GM19468 (cell line): Measurements from ENCODE around the gene TOMM40L.
"Not testable (repeated sequence)": the region's sequence is repeated elsewhere in the genome, so short reads cannot be mapped to it uniquely, and the experiment has no call there.

ENCODE experiments used
- ATAC-seq: cut with Tn5 transposase; IDR thresholded peaks from one replicate; pipeline ENCODE4 v1.9.1; 2021; ENCODE audit warnings: mild to moderate bottlenecking, moderate library complexity, moderate number of reproducible peaks; ENCODE audit not compliant: unreplicated experiment; ENCODE audit errors: extremely low read depth

TOMM40L gene

DNA sequence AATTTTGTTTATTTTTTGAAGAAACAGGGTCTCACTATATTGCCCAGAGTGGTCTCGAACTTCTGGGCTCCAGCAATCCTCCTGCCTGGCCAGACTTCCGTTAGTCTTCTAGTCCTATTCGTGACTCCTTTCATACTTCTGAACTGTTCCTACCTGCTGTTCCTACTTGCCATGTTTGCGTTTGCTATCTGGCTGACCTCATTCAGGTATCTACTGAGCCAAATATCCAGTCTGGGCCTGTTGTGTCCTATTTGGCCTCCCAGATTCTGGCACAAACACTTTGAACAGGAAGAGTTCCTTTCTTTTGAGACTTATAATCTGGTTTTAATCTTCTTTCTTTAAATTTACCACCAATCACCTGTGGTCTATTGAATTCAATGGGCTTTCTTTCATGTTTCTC, 19.0 kb downstream of the TOMM40L start:
- no peak for ATAC-seq

GRCh38 chr1:161250100-161250499, 24.2 kb downstream of the TOMM40L start:
- ATAC-seq = not testable (repeated sequence)

- no peak for ATAC-seq
These were observed 25.0 kb downstream of the TOMM40L start for GRCh38 chr1:161250829-161251228.

- no peak for ATAC-seq
These were observed 25.7 kb downstream of the TOMM40L start for GRCh38 chr1:161251579-161251978.

DNA sequence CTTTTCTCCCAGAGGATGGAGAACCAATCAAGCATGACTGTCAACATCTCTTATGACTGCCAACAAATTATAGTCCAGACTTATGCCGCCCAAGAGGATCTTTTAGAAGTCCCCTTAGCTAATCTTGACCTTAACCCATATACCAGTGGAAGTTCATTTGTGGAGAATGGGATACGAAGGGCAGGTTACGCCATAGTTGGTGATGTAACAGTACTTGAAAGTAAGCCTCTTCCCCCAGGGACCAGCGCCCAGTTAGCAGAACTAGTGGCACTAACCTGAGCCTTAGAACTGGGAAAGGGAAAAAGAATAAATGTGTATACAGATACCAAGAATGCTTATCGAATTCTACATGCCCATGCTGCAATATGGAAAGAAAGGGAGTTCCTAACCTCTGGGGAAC, 29.4 kb downstream of the TOMM40L start:
- ATAC-seq = not testable (repeated sequence)

- not testable (repeated sequence) for ATAC-seq
These were observed 30.2 kb downstream of the TOMM40L start for GRCh38 chr1:161255955-161256520.

GRCh38 chr1:161257109-161257508, 31.2 kb downstream of the TOMM40L start:
- not testable (repeated sequence) for ATAC-seq

- no peak for ATAC-seq
These were observed 32.8 kb downstream of the TOMM40L start, which contains the start of gene PCP4L1 for GRCh38 chr1:161258439-161259344. Gene PCP4L1, plus strand, starts transcription at chr1:161258745. Its CDS starts 230 bp downstream, at chr1:161258975.

DNA sequence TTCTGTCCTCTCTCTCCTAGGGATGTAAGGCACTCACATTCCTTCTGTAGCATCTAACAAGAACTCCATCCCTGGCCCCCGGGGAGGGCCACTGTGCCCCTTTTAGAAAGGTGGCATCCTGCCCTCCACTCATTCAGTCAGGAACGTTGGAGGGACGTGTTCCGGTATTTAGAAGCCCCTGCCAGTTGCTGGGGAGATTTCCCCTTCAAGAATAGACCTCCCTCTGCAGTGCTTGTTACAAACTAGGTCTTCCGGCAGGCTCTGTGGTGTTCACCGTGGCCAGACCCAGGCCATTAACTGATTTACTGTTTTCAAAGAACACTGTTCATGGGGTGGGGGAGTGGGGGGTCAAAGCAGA, 33.5 kb downstream of the TOMM40L start:
- ATAC-seq = no peak

DNA sequence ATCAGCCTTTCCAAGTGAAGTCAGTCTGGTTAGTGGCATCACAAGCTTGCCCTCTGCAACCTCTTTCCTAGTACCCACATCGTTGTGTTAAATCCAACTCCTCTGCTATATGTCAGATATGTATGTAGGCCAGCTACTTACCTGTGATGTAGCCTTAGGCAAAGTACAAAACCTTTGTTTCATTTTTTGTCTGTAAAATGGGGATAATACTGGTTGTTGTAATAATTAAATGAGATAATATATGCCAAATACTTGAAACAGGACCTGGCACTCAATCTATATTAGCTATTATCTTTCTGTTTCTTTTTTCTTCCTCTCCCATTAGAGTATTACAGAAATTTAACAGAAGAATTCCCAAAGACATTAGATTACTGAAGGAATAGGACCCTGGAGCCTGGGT, 33.9 kb downstream of the TOMM40L start:
- no peak for ATAC-seq

- ATAC-seq = no peak
These were observed 34.8 kb downstream of the TOMM40L start for GRCh38 chr1:161260376-161261260.

GRCh38 chr1:161261261-161262235, 35.7 kb downstream of the TOMM40L start:
- no peak for ATAC-seq

GRCh38 chr1:161265305-161265704, 39.4 kb downstream of the TOMM40L start:
- ATAC-seq = no peak

DNA sequence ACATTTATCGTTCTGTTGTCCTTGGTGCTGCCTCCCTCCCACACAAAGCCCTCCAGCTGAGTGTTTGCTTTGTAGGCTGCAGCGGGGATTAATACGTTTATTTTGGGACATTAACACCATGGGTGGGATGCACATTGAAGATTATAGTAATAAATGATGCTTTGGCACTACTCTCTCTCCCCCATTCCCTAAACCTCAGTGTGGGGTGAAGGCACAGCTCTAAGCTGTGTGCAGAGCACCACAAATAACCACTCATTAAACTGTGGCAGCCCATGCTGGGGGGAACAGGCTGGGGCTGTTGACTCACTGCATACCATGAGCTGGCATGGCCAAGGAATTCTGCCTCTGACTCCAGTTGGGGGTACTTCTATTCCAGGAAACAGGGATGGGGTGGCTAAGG, 40.3 kb downstream of the TOMM40L start:
- ATAC-seq = no peak

DNA sequence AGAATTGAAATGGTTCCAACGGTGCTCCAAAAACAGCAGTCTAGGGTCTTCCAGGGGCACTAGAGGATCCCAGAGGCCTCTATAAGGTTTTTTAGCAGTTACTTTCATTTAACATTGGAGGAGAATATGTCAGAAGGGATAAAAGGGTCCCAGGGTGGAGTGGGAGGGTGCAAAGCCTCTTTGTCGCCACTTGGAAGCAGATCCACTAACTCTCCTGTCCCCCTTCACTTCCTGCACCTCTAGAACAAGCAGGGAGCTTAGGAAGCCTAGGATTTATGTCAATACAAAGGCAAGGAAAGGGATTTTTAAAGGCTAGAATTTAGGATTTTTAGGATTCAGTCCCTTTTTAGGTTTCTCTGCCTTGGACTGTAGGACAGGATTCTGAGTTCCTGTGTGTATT, 41.0 kb downstream of the TOMM40L start:
- no peak for ATAC-seq

- no peak for ATAC-seq
These were observed 41.5 kb downstream of the TOMM40L start for GRCh38 chr1:161267321-161267720.

- ATAC-seq = no peak
These were observed 47.5 kb downstream of the TOMM40L start for GRCh38 chr1:161273402-161273801.

DNA sequence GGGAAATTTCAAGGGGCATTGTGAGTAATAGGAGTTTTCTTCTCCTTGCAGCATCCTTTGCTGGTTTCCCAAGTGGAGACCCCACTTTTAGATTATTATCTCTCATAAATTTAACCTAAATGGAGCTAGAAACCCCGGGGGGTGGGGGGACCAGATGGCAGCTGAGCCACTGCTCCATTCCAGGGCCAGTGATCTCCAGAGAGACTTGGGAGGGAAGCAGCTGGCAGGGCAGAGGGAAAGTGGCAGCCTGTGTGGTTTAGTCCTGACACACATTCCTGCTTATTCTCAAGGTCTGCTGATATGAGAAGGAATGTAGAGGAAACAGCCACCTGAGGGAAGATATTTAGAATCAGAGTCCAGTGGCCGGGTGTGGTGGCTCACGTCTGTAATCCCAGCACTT, 49.0 kb downstream of the TOMM40L start:
- no peak for ATAC-seq
